ENCODE results near the gene GRAP. TPM values are rescaled to one million over a fixed set of nuclear protein-coding genes. Genes with fewer than 3 reads are reported as not detected.

Gene GRAP
- total RNA-seq, 1 donor from 2014 or later: 6.3 TPM

GRCh38 chr17:18975597-18975996 is 71.2 kb downstream of the GRAP start:
- Histone ChIP-seq H3K27ac (ENCODE audit: low read depth, low read length) (no peak overlapping the region), H3K36me3 (ENCODE audit: control insufficient read depth in 3 of 3, insufficient read depth in 3 of 3, low read length in 3 of 3) (no peaks in the 10 kb centered on the region), H3K27me3 (ENCODE audit: control insufficient read depth in 3 of 3, insufficient read depth in 3 of 3, low read length in 3 of 3) (no peaks in the 10 kb centered on the region), H3K9ac (ENCODE audit: low read depth in 1 of 3, low read length in 3 of 3) (no peak overlapping the region), H3K4me1 (ENCODE audit: control insufficient read depth in 3 of 3, insufficient read depth in 3 of 3, low read length in 3 of 3) (no peaks in the 10 kb centered on the region), H3K4me3 (ENCODE audit: low read length in 3 of 3) (no peak overlapping the region), H3K9me3 (ENCODE audit: control insufficient read depth in 3 of 3, low read length in 3 of 3) (no peaks in the 10 kb centered on the region)

- H3K4me3 ChIP-seq (ENCODE audit: low read length in 3 of 3): no peak overlapping the region
- no peaks in the 10 kb centered on the region for H3K27me3 ChIP-seq (ENCODE audit: control insufficient read depth in 3 of 3, insufficient read depth in 3 of 3, low read length in 3 of 3)
- H3K36me3 ChIP-seq (ENCODE audit: control insufficient read depth in 3 of 3, insufficient read depth in 3 of 3, low read length in 3 of 3): no peaks in the 10 kb centered on the region
- H3K9me3 ChIP-seq (ENCODE audit: control insufficient read depth in 3 of 3, low read length in 3 of 3): no peaks in the 10 kb centered on the region
- H3K4me1 ChIP-seq (ENCODE audit: control insufficient read depth in 3 of 3, insufficient read depth in 3 of 3, low read length in 3 of 3): no peaks in the 10 kb centered on the region
- no peak overlapping the region for H3K27ac ChIP-seq (ENCODE audit: low read depth, low read length)
- H3K9ac ChIP-seq (ENCODE audit: low read depth in 1 of 3, low read length in 3 of 3): no peak overlapping the region
Measured at GRCh38 chr17:18974407-18975149, 72.2 kb downstream of the GRAP start.

GRCh38 chr17:18971801-18972200 is 75.0 kb downstream of the GRAP start:
- peaks cover 12 to 19% (median 15%) of the 10 kb centered on the region in 3 donors for H3K4me1 ChIP-seq (ENCODE audit: control insufficient read depth in 3 of 3, insufficient read depth in 3 of 3, low read length in 3 of 3)
- H3K9ac ChIP-seq (ENCODE audit: low read depth in 1 of 3, low read length in 3 of 3): no peak overlapping the region
- no peaks in the 10 kb centered on the region for H3K27me3 ChIP-seq (ENCODE audit: control insufficient read depth in 3 of 3, insufficient read depth in 3 of 3, low read length in 3 of 3)
- H3K27ac ChIP-seq (ENCODE audit: low read depth, low read length): no peak overlapping the region
- no peak overlapping the region for H3K4me3 ChIP-seq (ENCODE audit: low read length in 3 of 3)
- no peaks in the 10 kb centered on the region for H3K9me3 ChIP-seq (ENCODE audit: control insufficient read depth in 3 of 3, low read length in 3 of 3)
- H3K36me3 ChIP-seq (ENCODE audit: control insufficient read depth in 3 of 3, insufficient read depth in 3 of 3, low read length in 3 of 3): no peaks in the 10 kb centered on the region

Small RNA genes within 50 kb of the gene (small RNA-seq; reads per million reads assigned to genes)
- gene AC090286.3: not detected

Other genes with a start within 250 kb of the GRAP start
- gene PRPSAP2, start 188.8 kb downstream of the GRAP start, total RNA-seq: 40.7 TPM
- not detected for gene SLC5A10, start 94.8 kb downstream of the GRAP start, total RNA-seq
- 0.52 TPM for gene FAM83G, start 42.2 kb downstream of the GRAP start, total RNA-seq
- 0.52 TPM for gene GRAPL, start 80.6 kb upstream of the GRAP start, total RNA-seq
- gene EPN2, start 190.4 kb upstream of the GRAP start, total RNA-seq: 18.3 TPM